HG03095 (cell line): ENCODE results near the gene IPO4.

Experiments used
- ATAC-seq: cut with Tn5 transposase; IDR thresholded peaks from one replicate; pipeline ENCODE4 v1.9.1; 2021; ENCODE audit warnings: moderate library complexity; ENCODE audit not compliant: unreplicated experiment

Gene IPO4

DNA sequence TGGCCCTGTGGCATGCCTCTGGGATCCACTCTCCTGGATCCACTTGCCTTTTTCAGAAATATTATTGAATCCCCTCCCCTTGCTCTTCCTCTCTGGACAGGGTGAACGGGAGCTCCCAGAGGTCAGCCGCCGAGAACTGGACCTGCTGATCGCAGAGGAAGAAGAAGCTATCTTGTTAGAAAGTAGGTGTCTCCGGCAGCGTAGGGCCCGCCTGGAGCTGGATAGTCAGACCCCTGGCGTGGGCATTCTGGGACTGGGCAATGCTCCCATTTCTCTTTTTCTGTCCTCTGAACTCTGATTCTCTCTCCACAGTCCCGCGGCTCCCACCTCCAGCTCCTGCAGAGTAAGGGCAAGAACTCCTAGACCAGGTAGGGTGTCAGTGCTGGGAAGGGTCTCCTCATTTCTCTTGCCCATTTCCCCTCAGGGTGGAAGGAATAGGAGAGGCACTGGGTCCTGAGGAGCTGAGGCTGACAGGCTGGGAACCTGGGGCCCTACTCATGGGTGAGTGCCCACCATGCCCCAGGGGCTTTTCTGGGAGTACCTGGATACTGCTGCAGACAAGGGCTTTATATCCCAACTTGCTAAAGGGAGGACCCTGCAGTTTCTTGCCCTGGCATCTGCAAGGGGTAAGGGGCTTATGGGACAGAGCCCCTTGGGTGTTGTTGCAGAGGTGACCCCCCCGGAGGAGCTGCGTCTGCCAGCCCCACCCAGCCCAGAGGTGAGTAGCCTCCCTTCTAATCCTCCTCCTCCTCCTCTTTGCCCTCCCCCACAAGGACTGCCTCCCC is 11.4 kb downstream of the IPO4 start:
- ATAC-seq: no peak

DNA sequence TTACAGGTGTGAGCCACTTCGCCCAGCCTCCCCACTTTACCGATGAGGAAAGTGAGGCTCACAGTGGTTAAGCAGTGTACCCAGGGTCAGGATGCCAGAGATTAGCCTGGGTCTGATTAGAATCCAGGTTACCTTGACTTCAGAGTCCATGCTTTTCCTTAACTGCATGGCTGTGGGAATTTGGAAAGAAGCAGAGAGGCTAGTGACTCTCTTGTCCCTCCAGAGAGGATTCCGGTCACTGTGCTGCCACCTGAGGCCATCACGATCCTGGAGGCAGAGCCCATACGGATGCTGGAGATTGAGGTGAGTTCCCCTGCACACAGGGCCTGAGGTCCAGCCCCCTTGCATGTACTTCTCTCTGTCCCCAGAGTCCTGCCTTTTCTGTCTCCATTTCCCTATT is 12.0 kb downstream of the IPO4 start:
- no peak for ATAC-seq

DNA sequence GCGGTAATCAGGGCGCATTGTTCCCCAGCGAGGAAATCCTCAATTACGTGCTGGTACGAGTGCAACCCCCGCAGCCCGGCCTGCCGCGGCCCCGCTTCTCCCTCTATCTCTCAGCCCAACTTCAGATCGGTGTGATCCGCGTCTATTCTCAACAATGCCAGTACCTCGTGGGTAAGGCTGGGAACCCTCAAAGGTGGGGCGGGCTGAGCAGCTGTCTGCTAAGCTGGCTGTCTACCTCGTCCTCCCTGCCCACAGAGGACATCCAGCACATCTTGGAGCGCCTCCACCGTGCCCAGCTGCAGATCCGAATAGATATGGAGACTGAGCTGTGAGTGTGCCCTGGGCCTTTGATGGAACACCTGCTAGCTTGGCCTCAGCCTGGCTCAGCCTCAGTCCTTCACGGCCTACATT is 15.7 kb downstream of the IPO4 start:
- ATAC-seq: no peak

DNA sequence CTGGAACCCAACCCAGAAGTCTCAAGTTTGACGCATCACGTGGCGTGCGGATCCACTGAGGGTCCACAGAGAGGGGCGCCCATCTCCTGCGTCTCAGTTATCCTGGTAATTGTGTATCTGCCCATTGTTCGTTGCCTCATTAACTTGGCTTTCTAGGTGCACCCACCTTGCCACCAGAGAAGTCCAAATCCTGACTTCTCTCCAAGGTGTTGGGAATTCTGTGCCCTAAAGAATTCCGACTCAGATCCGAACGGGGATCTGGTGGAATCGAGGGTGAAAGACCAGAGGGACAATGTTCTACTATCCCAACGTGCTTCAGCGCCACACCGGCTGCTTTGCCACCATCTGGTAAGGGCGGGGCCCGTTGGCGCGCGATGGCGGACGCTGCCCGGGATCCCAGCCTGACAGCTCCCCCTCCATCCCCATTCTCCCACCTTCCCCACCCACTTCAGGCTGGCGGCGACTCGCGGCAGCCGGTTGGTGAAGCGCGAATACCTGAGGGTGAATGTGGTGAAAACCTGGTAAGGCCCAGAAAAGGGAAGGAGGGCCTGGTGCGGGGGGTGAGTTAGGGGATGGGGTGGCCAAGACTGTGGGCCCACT is 16.3 kb downstream of the IPO4 start:
- ATAC-seq: no peak

DNA sequence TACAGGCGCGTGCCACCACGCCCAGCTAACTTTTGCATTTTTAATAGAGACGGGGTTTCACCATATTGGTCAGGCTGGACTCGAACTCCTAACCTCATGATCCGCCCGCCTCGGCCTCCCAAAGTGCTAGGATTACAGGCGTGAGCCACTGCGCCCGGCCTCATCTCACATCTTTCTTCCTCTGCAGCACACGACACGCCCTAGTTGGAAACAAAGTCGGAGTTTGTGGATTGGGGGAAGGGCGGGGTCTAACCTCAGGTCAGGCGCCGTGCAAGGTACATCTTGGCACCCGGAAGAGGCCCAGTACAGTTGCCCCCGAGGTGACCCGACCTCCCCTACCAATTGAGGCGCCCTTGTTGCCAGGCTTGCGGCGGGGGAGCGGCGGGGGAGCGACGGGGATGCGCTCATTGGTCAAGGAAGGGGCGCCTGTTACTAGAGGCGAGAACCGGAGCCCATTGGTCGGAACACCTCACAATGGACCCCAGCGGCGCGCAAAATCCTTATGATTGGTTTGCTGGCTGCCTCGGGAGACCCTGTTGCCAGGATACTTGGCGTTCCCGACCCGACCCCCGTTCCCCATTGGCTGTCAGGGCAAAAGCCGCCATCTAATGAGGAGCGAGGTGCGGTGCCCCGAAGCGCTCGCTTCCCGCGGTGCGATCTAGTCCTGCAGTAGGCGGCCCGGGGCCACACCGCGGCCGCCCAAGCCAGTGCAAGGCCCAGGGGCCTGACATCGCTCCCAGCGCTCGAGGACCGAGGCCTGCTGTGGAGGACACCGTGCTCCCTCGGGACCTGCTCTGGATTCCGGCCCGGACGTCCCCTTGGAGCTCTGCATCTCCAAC is 17.0 kb downstream of the IPO4 start, which contains the start of gene REC8:
Gene REC8, plus strand, starts transcription at position 659 of the 839 bp plus-strand sequence. CDS start 473 bp downstream, outside the sequence.
- peak; percentile 87 for ATAC-seq

DNA sequence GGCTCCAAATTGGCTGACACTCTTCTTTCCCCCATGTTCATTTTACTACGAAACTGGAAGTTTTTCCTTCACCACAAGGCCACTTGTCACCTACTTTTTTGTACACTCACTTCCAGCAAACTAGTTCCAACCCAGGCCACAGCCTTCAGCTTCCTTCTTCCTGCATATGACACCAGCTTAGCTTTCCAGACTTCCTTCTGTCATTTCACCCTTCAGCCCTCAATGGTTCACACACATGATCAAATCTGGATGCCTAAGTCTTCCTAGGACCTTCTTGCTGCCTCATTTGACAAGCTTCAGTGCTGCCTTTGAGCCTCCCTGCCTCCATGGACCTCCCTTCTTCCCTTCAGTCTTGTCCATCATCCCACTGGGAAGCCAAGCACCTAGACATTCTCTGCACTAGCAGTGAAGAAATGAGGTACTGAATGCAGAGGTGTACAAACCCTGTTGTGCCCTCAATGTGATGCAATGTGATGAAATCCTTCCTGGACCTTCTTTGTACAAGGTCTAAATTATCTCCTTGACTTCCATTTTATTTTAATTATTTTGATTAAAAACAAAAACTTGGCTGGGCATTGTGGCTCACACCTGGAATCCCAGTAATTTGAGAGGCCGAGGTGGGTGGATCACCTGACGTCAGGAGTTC is 21.0 kb downstream of the IPO4 start:
- no peak for ATAC-seq

DNA sequence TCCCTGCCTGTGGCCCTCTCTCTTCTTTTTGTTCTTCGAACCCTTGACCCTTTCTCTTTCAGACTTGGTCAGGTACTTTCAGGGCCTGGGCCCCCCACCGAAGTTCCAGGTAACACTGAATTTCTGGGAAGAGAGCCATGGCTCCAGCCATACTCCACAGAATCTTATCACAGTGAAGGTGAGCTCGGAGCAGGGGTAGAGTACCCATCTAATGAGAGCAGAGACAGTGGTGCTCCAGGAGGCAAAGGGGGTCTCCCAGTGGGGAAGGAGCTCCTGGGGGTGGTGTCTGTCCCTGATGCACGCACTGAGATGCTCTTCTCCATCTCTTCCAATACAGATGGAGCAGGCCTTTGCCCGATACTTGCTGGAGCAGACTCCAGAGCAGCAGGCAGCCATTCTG is 22.8 kb downstream of the IPO4 start:
- no peak for ATAC-seq

DNA sequence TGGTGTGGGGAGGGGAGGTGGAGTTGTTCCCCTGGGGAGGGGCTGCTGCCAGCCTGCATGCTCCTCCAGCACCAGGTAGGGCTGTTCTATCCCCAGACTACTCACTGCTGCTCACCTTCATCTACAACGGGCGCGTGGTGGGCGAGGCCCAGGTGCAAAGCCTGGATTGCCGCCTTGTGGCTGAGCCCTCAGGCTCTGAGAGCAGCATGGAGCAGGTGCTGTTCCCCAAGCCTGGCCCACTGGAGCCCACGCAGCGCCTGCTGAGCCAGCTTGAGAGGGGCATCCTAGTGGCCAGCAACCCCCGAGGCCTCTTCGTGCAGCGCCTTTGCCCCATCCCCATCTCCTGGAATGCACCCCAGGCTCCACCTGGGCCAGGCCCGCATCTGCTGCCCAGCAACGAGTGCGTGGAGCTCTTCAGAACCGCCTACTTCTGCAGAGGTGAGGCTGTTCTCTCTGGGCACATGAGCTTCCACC is 24.1 kb downstream of the IPO4 start:
- ATAC-seq: no peak

- no peak for ATAC-seq
Measured at GRCh38 chr14:24162093-24162492, 26.5 kb downstream of the IPO4 start.

DNA sequence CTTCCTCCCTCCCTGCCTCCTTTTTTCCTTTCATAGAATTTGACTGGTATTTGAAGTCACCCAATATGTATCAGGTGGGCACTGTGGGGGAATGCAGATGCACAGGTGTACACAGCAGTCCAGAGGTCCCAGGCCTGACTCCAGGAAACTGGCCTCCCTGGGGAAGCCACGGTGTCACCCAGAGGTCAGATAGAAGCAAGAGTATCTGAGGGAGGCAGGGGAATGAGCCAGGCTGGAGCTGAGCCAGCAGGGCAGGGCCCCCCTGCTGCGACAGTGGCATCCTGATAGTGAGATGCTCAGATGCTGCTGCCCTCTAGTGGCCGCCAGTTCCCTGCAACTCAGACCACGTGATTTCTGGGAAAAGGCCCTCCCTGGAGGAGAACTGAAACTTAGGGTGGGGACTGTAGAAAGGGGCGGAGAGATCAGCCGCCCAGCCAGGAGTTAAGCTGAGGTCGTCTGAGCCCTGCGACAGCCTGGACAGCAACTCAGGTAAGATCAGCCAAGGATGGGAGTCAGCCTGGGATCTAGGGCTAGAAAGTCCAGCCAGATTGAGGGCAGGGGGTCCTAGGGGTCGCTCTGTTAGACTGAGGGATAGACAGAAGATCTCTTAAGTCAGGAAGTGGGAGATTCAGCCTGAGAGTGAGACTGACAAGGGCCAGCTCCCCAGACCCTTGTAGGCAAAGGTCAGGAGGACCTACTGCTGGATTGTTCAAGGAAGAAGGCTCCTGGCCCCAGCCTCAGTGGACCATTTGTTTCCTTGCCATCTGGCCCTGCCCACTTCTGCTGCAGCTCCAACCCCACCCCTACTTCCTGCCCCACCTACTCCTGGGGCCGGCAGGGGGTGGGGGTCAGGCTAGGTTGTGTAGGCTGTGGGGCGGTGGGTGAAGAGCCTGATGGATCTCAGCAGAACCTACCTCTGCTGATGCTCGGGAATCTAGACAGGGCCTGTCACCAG is 27.5 kb downstream of the IPO4 start, which contains the start of gene IRF9:
Gene IRF9, plus strand, starts transcription at position 416 of the 955 bp plus-strand sequence. CDS start 880 bp downstream, outside the sequence.
- ATAC-seq: peak; percentile 83

DNA sequence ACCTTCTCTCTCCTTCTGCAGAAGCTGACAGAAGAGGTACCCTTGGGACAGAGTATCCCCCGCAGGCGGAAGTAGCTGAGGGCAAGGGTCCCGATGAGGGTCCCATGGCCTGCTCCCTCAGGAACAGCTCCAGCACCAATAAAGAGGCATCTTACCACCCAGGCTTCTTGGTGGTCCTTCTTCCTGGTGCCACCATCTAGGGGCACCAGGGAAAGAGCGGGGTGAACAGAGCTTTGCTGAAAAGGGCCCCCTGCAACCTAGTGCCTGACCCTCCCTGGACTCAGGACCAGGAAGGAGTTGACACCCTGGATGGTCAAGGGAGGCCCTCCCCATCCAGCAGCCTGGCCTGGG is 28.1 kb downstream of the IPO4 start:
- no peak for ATAC-seq

GRCh38 chr14:24159777-24160498 is 28.7 kb downstream of the IPO4 start:
- no peak for ATAC-seq

- ATAC-seq: no peak
Measured at GRCh38 chr14:24157331-24157730, 31.3 kb downstream of the IPO4 start.

- ATAC-seq: no peak
Measured at GRCh38 chr14:24156840-24157239, 31.8 kb downstream of the IPO4 start.

DNA sequence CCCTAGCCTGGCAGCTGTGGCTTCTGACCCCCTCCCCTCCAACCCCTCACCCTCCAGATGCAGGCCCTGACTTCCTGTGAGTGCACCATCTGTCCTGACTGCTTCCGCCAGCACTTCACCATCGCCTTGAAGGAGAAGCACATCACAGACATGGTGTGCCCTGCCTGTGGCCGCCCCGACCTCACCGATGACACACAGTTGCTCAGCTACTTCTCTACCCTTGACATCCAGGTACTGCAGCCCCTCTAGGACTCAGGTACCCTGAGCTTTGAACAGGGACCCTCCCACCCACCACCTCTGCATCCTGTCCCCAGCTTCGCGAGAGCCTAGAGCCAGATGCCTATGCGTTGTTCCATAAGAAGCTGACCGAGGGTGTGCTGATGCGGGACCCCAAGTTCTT is 33.5 kb downstream of the IPO4 start:
- no peak for ATAC-seq

DNA sequence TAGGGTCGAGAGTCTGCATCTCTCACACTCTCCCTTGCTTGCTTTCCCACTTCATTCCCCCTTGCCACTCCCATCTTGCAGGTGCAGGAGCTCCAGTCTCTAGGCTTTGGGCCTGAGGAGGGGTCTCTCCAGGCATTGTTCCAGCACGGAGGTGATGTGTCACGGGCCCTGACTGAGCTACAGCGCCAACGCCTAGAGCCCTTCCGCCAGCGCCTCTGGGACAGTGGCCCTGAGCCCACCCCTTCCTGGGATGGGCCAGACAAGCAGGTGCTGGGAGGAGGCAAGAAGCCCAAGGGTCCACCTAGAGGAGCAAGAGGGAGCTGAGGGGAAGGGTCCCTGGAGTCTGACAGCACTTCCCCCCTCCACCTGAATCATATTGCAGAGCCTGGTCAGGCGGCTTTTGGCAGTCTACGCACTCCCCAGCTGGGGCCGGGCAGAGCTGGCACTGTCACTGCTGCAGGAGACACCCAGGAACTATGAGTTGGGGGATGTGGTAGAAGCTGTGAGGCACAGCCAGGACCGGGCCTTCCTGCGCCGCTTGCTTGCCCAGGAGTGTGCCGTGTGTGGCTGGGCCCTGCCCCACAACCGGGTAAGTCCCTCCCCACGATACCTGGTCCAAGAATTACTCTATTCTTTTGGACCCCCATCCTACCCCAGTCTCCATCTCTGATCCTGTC is 37.1 kb downstream of the IPO4 start:
- ATAC-seq: no peak

DNA sequence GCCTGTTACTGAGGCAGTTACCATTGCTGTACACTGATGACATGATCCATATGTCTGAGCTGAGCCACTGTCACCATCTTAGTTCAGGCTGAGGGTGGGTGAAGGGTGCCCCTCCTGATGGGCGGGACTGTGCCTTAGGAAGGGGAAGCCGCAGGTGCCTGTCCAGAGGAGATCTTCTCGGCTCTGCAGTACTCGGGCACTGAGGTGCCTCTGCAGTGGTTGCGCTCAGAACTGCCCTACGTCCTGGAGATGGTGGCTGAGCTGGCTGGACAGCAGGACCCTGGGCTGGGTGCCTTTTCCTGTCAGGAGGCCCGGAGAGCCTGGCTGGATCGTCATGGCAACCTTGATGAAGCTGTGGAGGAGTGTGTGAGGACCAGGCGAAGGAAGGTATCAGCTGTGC is 37.6 kb downstream of the IPO4 start:
- ATAC-seq: no peak

DNA sequence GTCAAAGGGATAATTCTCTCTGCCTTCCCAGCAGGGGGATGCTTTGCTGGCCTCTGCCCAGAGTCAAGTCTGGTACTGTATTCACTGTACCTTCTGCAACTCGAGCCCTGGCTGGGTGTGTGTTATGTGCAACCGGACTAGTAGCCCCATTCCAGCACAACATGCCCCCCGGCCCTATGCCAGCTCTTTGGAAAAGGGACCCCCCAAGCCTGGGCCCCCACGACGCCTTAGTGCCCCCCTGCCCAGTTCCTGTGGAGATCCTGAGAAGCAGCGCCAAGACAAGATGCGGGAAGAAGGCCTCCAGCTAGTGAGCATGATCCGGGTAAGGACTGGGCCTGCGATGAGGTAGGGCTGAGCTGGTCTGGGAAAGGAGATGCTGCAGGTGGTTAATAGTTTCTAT is 38.0 kb downstream of the IPO4 start:
- no peak for ATAC-seq

- no peak for ATAC-seq
Measured at GRCh38 chr14:24150061-24150460, 38.6 kb downstream of the IPO4 start.
